ENCODE data around the gene VSTM2B. TPM values are rescaled to one million over a fixed set of nuclear protein-coding genes. Genes with fewer than 3 reads are reported as not detected.

The VSTM2B gene
- polyA plus RNA-seq, 4 donors = 0.04 to 6.9 TPM; not detected in 2

GRCh38 chr19:29523568-29523967, 2.2 kb upstream of the VSTM2B start:
- 83 to 91% (median 87%) methylated on average over 2 of the region's 2 CpGs for WGBS, 3 donors
- FAIRE-seq (no peak), DNase-seq (no peak)
- Histone ChIP-seq H3K27me3 (ENCODE audit: control insufficient read depth in 3 of 3, insufficient read depth in 3 of 3, low read length in 3 of 3) (peaks cover 20 to 35% (median 29%) of the 10 kb centered on the region in 3 donors), H3K27ac (ENCODE audit: low read depth in 1 of 3, low read length in 2 of 3) (no peak overlapping the region), H3K4me3 (ENCODE audit: low read depth in 1 of 3, low read length in 3 of 3) (no peak overlapping the region), H3K4me1 (ENCODE audit: control insufficient read depth in 3 of 3, insufficient read depth in 2 of 3, low read depth in 1 of 3, low read length in 2 of 3) (peaks cover 0 to 7% (median 0%) of the 10 kb centered on the region in 3 donors), H3K9me3 (ENCODE audit: control insufficient read depth in 2 of 2, insufficient read depth in 1 of 2, low read depth in 1 of 2, low read length in 1 of 2) (no peaks in the 10 kb centered on the region), H3K36me3 (ENCODE audit: control insufficient read depth in 3 of 3, insufficient read depth in 2 of 3, low read depth in 1 of 3, low read length in 3 of 3) (no peaks in the 10 kb centered on the region)

GRCh38 chr19:29524201-29524911, 1.4 kb upstream of the VSTM2B start:
- Histone ChIP-seq H3K27me3 (ENCODE audit: control insufficient read depth in 3 of 3, insufficient read depth in 3 of 3, low read length in 3 of 3) (peaks cover 20 to 40% (median 31%) of the 10 kb centered on the region in 3 donors), H3K4me1 (ENCODE audit: control insufficient read depth in 3 of 3, insufficient read depth in 2 of 3, low read depth in 1 of 3, low read length in 2 of 3) (peaks cover 0 to 7% (median 0%) of the 10 kb centered on the region in 3 donors), H3K4me3 (ENCODE audit: low read depth in 1 of 3, low read length in 3 of 3) (no peak overlapping the region), H3K27ac (ENCODE audit: low read depth in 1 of 3, low read length in 2 of 3) (no peak overlapping the region), H3K9me3 (ENCODE audit: control insufficient read depth in 2 of 2, insufficient read depth in 1 of 2, low read depth in 1 of 2, low read length in 1 of 2) (no peaks in the 10 kb centered on the region), H3K36me3 (ENCODE audit: control insufficient read depth in 3 of 3, insufficient read depth in 2 of 3, low read depth in 1 of 3, low read length in 3 of 3) (no peaks in the 10 kb centered on the region)
- DNase-seq = peak in 1 of 2 donors; percentile 23
- WGBS, 3 donors = 14 to 29% (median 28%) methylated on average over 14 of the region's 14 CpGs
- no peak for FAIRE-seq

- H3K36me3 ChIP-seq (ENCODE audit: control insufficient read depth in 3 of 3, insufficient read depth in 2 of 3, low read depth in 1 of 3, low read length in 3 of 3) = no peaks in the 10 kb centered on the region
- DNase-seq = peak in 1 of 2 donors; percentile 47
- H3K4me3 ChIP-seq (ENCODE audit: low read depth in 1 of 3, low read length in 3 of 3) = no peak overlapping the region
- no peaks in the 10 kb centered on the region for H3K9me3 ChIP-seq (ENCODE audit: control insufficient read depth in 2 of 2, insufficient read depth in 1 of 2, low read depth in 1 of 2, low read length in 1 of 2)
- no peak overlapping the region for H3K27ac ChIP-seq (ENCODE audit: low read depth in 1 of 3, low read length in 2 of 3)
- no peak for FAIRE-seq
- peaks cover 25 to 44% (median 39%) of the 10 kb centered on the region in 3 donors for H3K27me3 ChIP-seq (ENCODE audit: control insufficient read depth in 3 of 3, insufficient read depth in 3 of 3, low read length in 3 of 3)
- H3K4me1 ChIP-seq (ENCODE audit: control insufficient read depth in 3 of 3, insufficient read depth in 2 of 3, low read depth in 1 of 3, low read length in 2 of 3) = peaks cover 0 to 7% (median 0%) of the 10 kb centered on the region in 3 donors
- WGBS, 3 donors = 1 to 7% (median 4%) methylated on average over 58 to 80 of the region's 80 CpGs
Observed at GRCh38 chr19:29524912-29525831, 622 bp upstream of the VSTM2B start.

GRCh38 chr19:29526730-29527499, 1.1 kb downstream of the VSTM2B start:
- no peaks in the 10 kb centered on the region for H3K9me3 ChIP-seq (ENCODE audit: control insufficient read depth in 2 of 2, insufficient read depth in 1 of 2, low read depth in 1 of 2, low read length in 1 of 2)
- H3K36me3 ChIP-seq (ENCODE audit: control insufficient read depth in 3 of 3, insufficient read depth in 2 of 3, low read depth in 1 of 3, low read length in 3 of 3) = peaks cover 0 to 5% (median 0%) of the 10 kb centered on the region in 3 donors
- H3K4me3 ChIP-seq (ENCODE audit: low read depth in 1 of 3, low read length in 3 of 3) = peak overlapping the region in 2 of 3 donors; percentile 12 to 46
- H3K27me3 ChIP-seq (ENCODE audit: control insufficient read depth in 3 of 3, insufficient read depth in 3 of 3, low read length in 3 of 3) = peaks cover 27 to 48% (median 44%) of the 10 kb centered on the region in 3 donors
- H3K4me1 ChIP-seq (ENCODE audit: control insufficient read depth in 3 of 3, insufficient read depth in 2 of 3, low read depth in 1 of 3, low read length in 2 of 3) = peaks cover 0 to 7% (median 0%) of the 10 kb centered on the region in 3 donors
- 2 to 6% (median 5%) methylated on average over 55 to 79 of the region's 79 CpGs for WGBS, 3 donors
- DNase-seq (peak in 1 of 2 donors; percentile 56), FAIRE-seq (no peak)
- no peak overlapping the region for H3K27ac ChIP-seq (ENCODE audit: low read depth in 1 of 3, low read length in 2 of 3)

- Histone ChIP-seq H3K27me3 (ENCODE audit: control insufficient read depth in 3 of 3, insufficient read depth in 3 of 3, low read length in 3 of 3) (peaks cover 27 to 48% (median 44%) of the 10 kb centered on the region in 3 donors), H3K4me3 (ENCODE audit: low read depth in 1 of 3, low read length in 3 of 3) (peak overlapping the region in 1 of 3 donors; percentile 46), H3K36me3 (ENCODE audit: control insufficient read depth in 3 of 3, insufficient read depth in 2 of 3, low read depth in 1 of 3, low read length in 3 of 3) (peaks cover 0 to 7% (median 0%) of the 10 kb centered on the region in 3 donors), H3K27ac (ENCODE audit: low read depth in 1 of 3, low read length in 2 of 3) (no peak overlapping the region), H3K4me1 (ENCODE audit: control insufficient read depth in 3 of 3, insufficient read depth in 2 of 3, low read depth in 1 of 3, low read length in 2 of 3) (peaks cover 0 to 7% (median 0%) of the 10 kb centered on the region in 3 donors), H3K9me3 (ENCODE audit: control insufficient read depth in 2 of 2, insufficient read depth in 1 of 2, low read depth in 1 of 2, low read length in 1 of 2) (no peaks in the 10 kb centered on the region)
- DNase-seq (no peak), FAIRE-seq (no peak)
- 14 to 18% (median 17%) methylated on average over 31 of the region's 31 CpGs for WGBS, 3 donors
Observed at GRCh38 chr19:29527500-29528328, 1.9 kb downstream of the VSTM2B start.

- no peak for FAIRE-seq
- Histone ChIP-seq H3K27ac (ENCODE audit: low read depth in 1 of 3, low read length in 2 of 3) (peak overlapping the region in 1 of 3 donors; percentile 87), H3K4me1 (ENCODE audit: control insufficient read depth in 3 of 3, insufficient read depth in 2 of 3, low read depth in 1 of 3, low read length in 2 of 3) (peaks cover 0 to 7% (median 0%) of the 10 kb centered on the region in 3 donors), H3K36me3 (ENCODE audit: control insufficient read depth in 3 of 3, insufficient read depth in 2 of 3, low read depth in 1 of 3, low read length in 3 of 3) (peaks cover 0 to 14% (median 0%) of the 10 kb centered on the region in 3 donors), H3K4me3 (ENCODE audit: low read depth in 1 of 3, low read length in 3 of 3) (peak overlapping the region in 2 of 3 donors; percentile 29 to 46), H3K27me3 (ENCODE audit: control insufficient read depth in 3 of 3, insufficient read depth in 3 of 3, low read length in 3 of 3) (peaks cover 27 to 46% (median 44%) of the 10 kb centered on the region in 3 donors), H3K9me3 (ENCODE audit: control insufficient read depth in 2 of 2, insufficient read depth in 1 of 2, low read depth in 1 of 2, low read length in 1 of 2) (no peaks in the 10 kb centered on the region)
- 1 to 2% (median 1%) methylated on average over 49 to 57 of the region's 57 CpGs for WGBS, 3 donors
- peak; percentile 5 to 91 for DNase-seq
Observed at GRCh38 chr19:29528350-29528945, 2.7 kb downstream of the VSTM2B start.

- Histone ChIP-seq H3K27ac (ENCODE audit: low read depth in 1 of 3, low read length in 2 of 3) (peak overlapping the region in 1 of 3 donors; percentile 87), H3K4me3 (ENCODE audit: low read depth in 1 of 3, low read length in 3 of 3) (peak overlapping the region in 2 of 3 donors; percentile 29 to 46), H3K9me3 (ENCODE audit: control insufficient read depth in 2 of 2, insufficient read depth in 1 of 2, low read depth in 1 of 2, low read length in 1 of 2) (no peaks in the 10 kb centered on the region), H3K4me1 (ENCODE audit: control insufficient read depth in 3 of 3, insufficient read depth in 2 of 3, low read depth in 1 of 3, low read length in 2 of 3) (peaks cover 0 to 7% (median 0%) of the 10 kb centered on the region in 3 donors), H3K36me3 (ENCODE audit: control insufficient read depth in 3 of 3, insufficient read depth in 2 of 3, low read depth in 1 of 3, low read length in 3 of 3) (peaks cover 0 to 21% (median 0%) of the 10 kb centered on the region in 3 donors), H3K27me3 (ENCODE audit: control insufficient read depth in 3 of 3, insufficient read depth in 3 of 3, low read length in 3 of 3) (peaks cover 27 to 41% (median 37%) of the 10 kb centered on the region in 3 donors)
- FAIRE-seq (no peak), DNase-seq (peak in 1 of 2 donors; percentile 90)
- WGBS, 3 donors = 4 to 6% (median 5%) methylated on average over 36 to 39 of the region's 39 CpGs
Observed at GRCh38 chr19:29528946-29529645, 3.3 kb downstream of the VSTM2B start.

Measured in small intestine (tissue), 7 donors.